H9 (cell line): ENCODE results near the gene FOXC2. TPM values are rescaled to one million over a fixed set of nuclear protein-coding genes. Genes with fewer than 3 reads are reported as not detected.

Experiments used
- DNase-seq: peaks from one replicate; pipeline ENCODE4 v3.0.0-alpha.2; 2017
- H2AFZ ChIP-seq: one replicate; pipeline ENCODE4 v1.6.1; 2013; ENCODE audit warnings: mild to moderate bottlenecking, low read length, control low read depth, moderate library complexity
- H2AK5ac ChIP-seq: 2 replicates; pipeline ENCODE4 v1.6.1; 2013; ENCODE audit warnings: low read length, control low read depth, mixed read lengths; ENCODE audit not compliant: insufficient read length
- H2BK120ac ChIP-seq: one replicate; pipeline ENCODE4 v1.6.1; 2013; ENCODE audit warnings: low read depth, mild to moderate bottlenecking, low read length, control low read depth, inconsistent platforms; ENCODE audit not compliant: poor library complexity, severe bottlenecking
- H2BK12ac ChIP-seq: 2 replicates; pipeline ENCODE4 v1.6.1; 2013; ENCODE audit warnings: low read length, control low read depth, mixed read lengths, low read depth; ENCODE audit not compliant: insufficient read length
- H2BK15ac ChIP-seq: 2 replicates; pipeline ENCODE4 v1.6.1; 2013; ENCODE audit warnings: low read depth, low read length, control low read depth
- H2BK20ac ChIP-seq: one replicate; pipeline ENCODE4 v1.6.1; 2013; ENCODE audit warnings: low read depth, mild to moderate bottlenecking, low read length, control low read depth, inconsistent platforms; ENCODE audit not compliant: poor library complexity, severe bottlenecking
- H2BK5ac ChIP-seq: 2 replicates; pipeline ENCODE4 v1.6.1; 2013; ENCODE audit warnings: low read length, control low read depth, mixed read lengths; ENCODE audit not compliant: insufficient read length
- H3K14ac ChIP-seq: 2 replicates; pipeline ENCODE4 v1.6.1; 2013; ENCODE audit warnings: low read length, control low read depth; ENCODE audit not compliant: insufficient read depth
- H3K18ac ChIP-seq: 2 replicates; pipeline ENCODE4 v1.6.1; 2013; ENCODE audit warnings: low read depth, mild to moderate bottlenecking, mixed read lengths, low read length, control low read depth; ENCODE audit not compliant: insufficient read length
- H3K23ac ChIP-seq: 2 replicates; pipeline ENCODE4 v1.6.1; 2013; ENCODE audit warnings: low read length, control low read depth, mixed read lengths, low read depth; ENCODE audit not compliant: insufficient read length
- H3K23me2 ChIP-seq: 2 replicates; pipeline ENCODE4 v1.6.1; 2013; ENCODE audit warnings: low read depth, mild to moderate bottlenecking, mixed read lengths, low read length, control low read depth; ENCODE audit not compliant: insufficient read length, poor library complexity, severe bottlenecking
- H3K27ac ChIP-seq: 2 replicates; pipeline ENCODE4 v1.5.1; 2013; ENCODE audit warnings: low read length, control low read depth, mixed read lengths, low read depth; ENCODE audit not compliant: insufficient read length
- H3K27me3 ChIP-seq: 2 replicates; pipeline ENCODE4 v1.6.1; 2013; ENCODE audit warnings: low read length, control low read depth, inconsistent platforms; ENCODE audit not compliant: insufficient read depth
- H3K4ac ChIP-seq: 2 replicates; pipeline ENCODE4 v1.6.1; 2013; ENCODE audit warnings: low read depth, mild to moderate bottlenecking, control low read depth, inconsistent platforms, low read length, moderate library complexity
- H3K4me1 ChIP-seq: 2 replicates; pipeline ENCODE4 v1.6.1; 2013; ENCODE audit warnings: low read length, control low read depth, inconsistent platforms; ENCODE audit not compliant: insufficient read depth
- H3K4me2 ChIP-seq: 2 replicates; pipeline ENCODE4 v1.6.1; 2013; ENCODE audit warnings: low read length, control low read depth, mixed read lengths; ENCODE audit not compliant: insufficient read length, insufficient read depth
- H3K56ac ChIP-seq: 2 replicates; pipeline ENCODE4 v1.6.1; 2013; ENCODE audit warnings: low read depth, mild to moderate bottlenecking, mixed read lengths, low read length, control low read depth; ENCODE audit not compliant: insufficient read length
- H3K79me1 ChIP-seq: 2 replicates; pipeline ENCODE4 v1.6.1; 2013; ENCODE audit warnings: low read depth, mild to moderate bottlenecking, moderate library complexity, low read length, control low read depth, inconsistent platforms; ENCODE audit not compliant: insufficient read depth, poor library complexity, severe bottlenecking
- H3K79me2 ChIP-seq: 2 replicates; pipeline ENCODE4 v1.6.1; 2013; ENCODE audit warnings: low read length, control low read depth, inconsistent platforms; ENCODE audit not compliant: insufficient read depth
- H3K9ac ChIP-seq: 2 replicates; pipeline ENCODE4 v1.6.1; 2013; ENCODE audit warnings: low read length, control low read depth, mixed read lengths; ENCODE audit not compliant: insufficient read length; ENCODE audit errors: extremely low read depth
- H3K9me3 ChIP-seq: one replicate; pipeline ENCODE4 v1.6.1; 2013; ENCODE audit warnings: low read depth, low read length, inconsistent platforms; ENCODE audit not compliant: control insufficient read depth
- H3T11ph ChIP-seq: one replicate; pipeline ENCODE4 v1.6.1; 2013; ENCODE audit warnings: mild to moderate bottlenecking, low read length, control low read depth, inconsistent platforms
- H4K20me1 ChIP-seq: one replicate; pipeline ENCODE4 v1.6.1; 2013; ENCODE audit not compliant: control insufficient read depth, insufficient read length, insufficient read depth
- H4K5ac ChIP-seq: 2 replicates; pipeline ENCODE4 v1.6.1; 2013; ENCODE audit warnings: low read depth, mild to moderate bottlenecking, mixed read lengths, low read length, control low read depth; ENCODE audit not compliant: insufficient read length
- H4K8ac ChIP-seq: replicated peaks from 2 replicates; pipeline ENCODE4 v1.6.1; 2013; ENCODE audit warnings: low read length, control low read depth, mixed read lengths, low read depth; ENCODE audit not compliant: insufficient read length
- H4K91ac ChIP-seq: 2 replicates; pipeline ENCODE4 v1.6.1; 2013; ENCODE audit warnings: low read depth, mild to moderate bottlenecking, moderate library complexity, mixed read lengths, low read length, control low read depth; ENCODE audit not compliant: insufficient read length
- H3K27ac Mint-ChIP-seq, 3 experiments: 2 replicates in 2 of 3; 3 replicates in 1 of 3; pipeline ENCODE4 v1.8.0; 2020 to 2021; ENCODE audit warnings: mixed read lengths in 3 of 3, mild to moderate bottlenecking in 1 of 3, moderate library complexity in 1 of 3
- H3K27me3 Mint-ChIP-seq: 2 replicates; pipeline ENCODE4 v1.8.0; 2021; ENCODE audit warnings: low read depth, mild to moderate bottlenecking, moderate library complexity, mixed read lengths
- H3K36me3 Mint-ChIP-seq, 3 experiments: 2 replicates in 2 of 3; 3 replicates in 1 of 3; pipeline ENCODE4 v1.8.0; 2020 to 2021; ENCODE audit warnings: low read depth in 3 of 3, mixed read lengths in 3 of 3; ENCODE audit not compliant: insufficient read depth in 1 of 3
- H3K4me1 Mint-ChIP-seq, 2 experiments: 2 replicates each; pipeline ENCODE4 v1.8.0; 2020; ENCODE audit warnings: mixed read lengths in 2 of 2
- H3K4me3 Mint-ChIP-seq, 2 experiments: 2 replicates in 1 of 2; 3 replicates in 1 of 2; pipeline ENCODE4 v1.8.0; 2020 to 2021; ENCODE audit warnings: mild to moderate bottlenecking in 2 of 2, mixed read lengths in 2 of 2, moderate library complexity in 1 of 2
- H3K9me3 Mint-ChIP-seq, 2 experiments: 2 replicates in 1 of 2; 3 replicates in 1 of 2; pipeline ENCODE4 v1.8.0; 2020; ENCODE audit warnings: mild to moderate bottlenecking in 2 of 2, mixed read lengths in 2 of 2, moderate library complexity in 1 of 2
- WGBS: extraction: QIAGEN DNeasy Blood & Tissue Kit; methylation state at CpG from one replicate; pipeline ENCODE4 v1.1.7; 2013; ENCODE audit warnings: missing lambda C conversion rate, low lambda C conversion rate, mixed read lengths; ENCODE audit not compliant: insufficient read length; ENCODE audit errors: extremely low coverage; 5-methylcytosine and 5-hydroxymethylcytosine counted together
- total RNA-seq: library from RNA; stranded (reverse); gene quantifications from 2 replicates; pipeline ENCODE4 v1.2.1, GENCODE V29; 2021
- TF ChIP-seq, protein P1 (sequence below): fragments of 200-600 bp; sonication (generic); conservative IDR thresholded peaks from 3 replicates; pipeline ENCODE4 v1.8.0; 2021; ENCODE audit warnings: antibody characterized with exemption, mild to moderate bottlenecking

FOXC2 gene
- total RNA-seq, 1 experiment from 2014 or later, result not detected

DNA sequence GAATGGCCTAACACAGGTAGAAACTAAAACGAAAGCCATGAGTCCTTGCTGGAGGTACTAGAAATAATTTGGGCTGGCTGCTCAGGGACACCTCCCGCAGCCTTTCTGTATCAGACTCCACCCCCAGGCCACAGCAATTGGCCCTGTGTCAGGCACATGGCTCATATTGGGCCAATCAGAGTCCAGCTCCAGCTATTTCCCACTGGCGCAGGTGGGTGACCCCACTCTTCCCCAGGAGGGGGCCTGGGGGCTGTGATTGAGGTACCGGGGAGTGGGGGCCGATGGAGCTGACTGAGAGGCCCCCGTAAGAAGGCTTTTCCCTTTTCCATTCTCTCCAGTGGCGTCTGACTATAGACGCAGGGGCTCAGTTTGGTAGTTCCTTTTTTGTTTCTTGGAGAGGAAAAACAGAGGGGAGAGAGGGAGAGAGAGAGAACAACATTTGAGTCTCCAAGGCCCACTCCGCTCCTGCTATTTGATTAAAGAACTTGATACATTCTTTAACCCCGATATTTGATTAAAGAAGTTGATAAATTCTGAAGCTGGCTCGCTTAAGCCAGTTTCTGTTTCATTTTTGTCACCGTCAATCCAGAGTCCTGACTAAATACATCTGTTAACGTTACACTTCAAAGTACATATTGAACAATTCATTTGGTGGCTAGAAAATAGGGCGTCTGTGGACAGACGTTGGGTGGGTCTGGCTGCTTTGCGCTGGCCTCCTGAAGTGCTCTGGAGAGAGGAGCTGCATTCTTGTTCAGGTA lies 38.0 kb downstream of the FOXC2 start:
- WGBS, result no CpG with 5 or more reads among the region's 16 CpGs
- Histone ChIP-seq H2BK5ac (no peak overlapping the region), H3K9me3 (no peaks in the 10 kb centered on the region), H4K8ac (no peak overlapping the region), H3K4me1 (no peaks in the 10 kb centered on the region), H2BK120ac (no peak overlapping the region), H3K23ac (no peak overlapping the region), H3T11ph (no peak overlapping the region), H3K4me2 (no peak overlapping the region), H3K79me2 (no peaks in the 10 kb centered on the region), H3K4ac (no peak overlapping the region), H3K27ac (no peak overlapping the region), H4K5ac (no peak overlapping the region), H2BK15ac (no peak overlapping the region), H2AK5ac (no peak overlapping the region), H2AFZ (no peak overlapping the region), H4K91ac (no peak overlapping the region), H3K79me1 (no peaks in the 10 kb centered on the region), H3K9ac (no peak overlapping the region), H2BK20ac (no peak overlapping the region), H3K27me3 (no peaks in the 10 kb centered on the region), H3K18ac (no peak overlapping the region), H3K14ac (no peak overlapping the region), H4K20me1 (no peaks in the 10 kb centered on the region), H3K23me2 (no peaks in the 10 kb centered on the region), H3K56ac (no peak overlapping the region), H2BK12ac (no peak overlapping the region)
- TF ChIP-seq, protein P1, sequence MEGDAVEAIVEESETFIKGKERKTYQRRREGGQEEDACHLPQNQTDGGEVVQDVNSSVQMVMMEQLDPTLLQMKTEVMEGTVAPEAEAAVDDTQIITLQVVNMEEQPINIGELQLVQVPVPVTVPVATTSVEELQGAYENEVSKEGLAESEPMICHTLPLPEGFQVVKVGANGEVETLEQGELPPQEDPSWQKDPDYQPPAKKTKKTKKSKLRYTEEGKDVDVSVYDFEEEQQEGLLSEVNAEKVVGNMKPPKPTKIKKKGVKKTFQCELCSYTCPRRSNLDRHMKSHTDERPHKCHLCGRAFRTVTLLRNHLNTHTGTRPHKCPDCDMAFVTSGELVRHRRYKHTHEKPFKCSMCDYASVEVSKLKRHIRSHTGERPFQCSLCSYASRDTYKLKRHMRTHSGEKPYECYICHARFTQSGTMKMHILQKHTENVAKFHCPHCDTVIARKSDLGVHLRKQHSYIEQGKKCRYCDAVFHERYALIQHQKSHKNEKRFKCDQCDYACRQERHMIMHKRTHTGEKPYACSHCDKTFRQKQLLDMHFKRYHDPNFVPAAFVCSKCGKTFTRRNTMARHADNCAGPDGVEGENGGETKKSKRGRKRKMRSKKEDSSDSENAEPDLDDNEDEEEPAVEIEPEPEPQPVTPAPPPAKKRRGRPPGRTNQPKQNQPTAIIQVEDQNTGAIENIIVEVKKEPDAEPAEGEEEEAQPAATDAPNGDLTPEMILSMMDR, result no peak
- Mint-ChIP-seq H3K4me3 (no peak overlapping the region), H3K27me3 (peaks cover 6% of the 10 kb centered on the region), H3K9me3 (no peaks in the 10 kb centered on the region), H3K27ac (no peak overlapping the region), H3K4me1 (0 out of 4 replicates have a peak, but pooled peaks cover 0 to 4% of the 10 kb centered on the region in 2 experiments), H3K36me3 (no peaks in the 10 kb centered on the region; a peak in 1 of 7 replicates)
- no peak for DNase-seq
